HG02678 (cell line): ENCODE data around the gene MMP2.

ENCODE experiments used
- ATAC-seq: cut with Tn5 transposase; IDR thresholded peaks from one replicate; pipeline ENCODE4 v1.9.1; 2021; ENCODE audit warnings: mild to moderate bottlenecking, moderate library complexity; ENCODE audit not compliant: unreplicated experiment

MMP2 gene

GRCh38 chr16:55491691-55492090 lies 12.7 kb downstream of the MMP2 start:
- no peak for ATAC-seq

GRCh38 chr16:55492756-55493380 lies 13.9 kb downstream of the MMP2 start:
- ATAC-seq = no peak

GRCh38 chr16:55494994-55495421 lies 16.0 kb downstream of the MMP2 start:
- no peak for ATAC-seq

- no peak for ATAC-seq
Measured at GRCh38 chr16:55495616-55496289, 16.8 kb downstream of the MMP2 start.

- ATAC-seq = no peak
Measured at GRCh38 chr16:55496509-55497145, 17.6 kb downstream of the MMP2 start.

GRCh38 chr16:55497558-55497957 lies 18.6 kb downstream of the MMP2 start:
- no peak for ATAC-seq

GRCh38 chr16:55498101-55498500 lies 19.1 kb downstream of the MMP2 start:
- no peak for ATAC-seq

GRCh38 chr16:55499281-55499680 lies 20.3 kb downstream of the MMP2 start:
- ATAC-seq = no peak

GRCh38 chr16:55499951-55500529 lies 21.0 kb downstream of the MMP2 start:
- ATAC-seq = no peak

- ATAC-seq = no peak
Measured at GRCh38 chr16:55500530-55501011, 21.6 kb downstream of the MMP2 start.

- ATAC-seq = no peak
Measured at GRCh38 chr16:55501549-55502322, 22.7 kb downstream of the MMP2 start.

GRCh38 chr16:55502801-55503366 lies 23.9 kb downstream of the MMP2 start:
- no peak for ATAC-seq

GRCh38 chr16:55503726-55504550 lies 24.9 kb downstream of the MMP2 start:
- no peak for ATAC-seq

GRCh38 chr16:55505333-55506015 lies 26.5 kb downstream of the MMP2 start:
- no peak for ATAC-seq

- ATAC-seq = no peak
Measured at GRCh38 chr16:55506083-55506482, 27.1 kb downstream of the MMP2 start.

- no peak for ATAC-seq
Measured at GRCh38 chr16:55506708-55507107, 27.7 kb downstream of the MMP2 start.

- ATAC-seq = no peak
Measured at GRCh38 chr16:55508271-55508921, 29.4 kb downstream of the MMP2 start.
